H1 (cell line): Measurements from ENCODE around the gene B9D2. TPM values are rescaled to one million over a fixed set of nuclear protein-coding genes. Genes with fewer than 3 reads are reported as not detected.

ENCODE experiments used
- BACH1 ChIP-seq: IDR thresholded peaks from 2 replicates; pipeline ENCODE4 v1.6.1; 2012; ENCODE audit warnings: low read length, improper control_type of control experiment
- BCL11A ChIP-seq, 2 experiments: IDR thresholded peaks; one replicate each; pipeline ENCODE4 v1.6.1; 2011; ENCODE audit warnings: low read depth in 2 of 2, low read length in 2 of 2, mild to moderate bottlenecking in 2 of 2
- CHD1 ChIP-seq: IDR thresholded peaks from 2 replicates; pipeline ENCODE4 v1.6.1; 2012; ENCODE audit warnings: low read depth, low read length, improper control_type of control experiment
- CHD7 ChIP-seq: fragments of 300-600 bp; sonication (generic); IDR thresholded peaks from 2 replicates; pipeline ENCODE4 v1.7.1; 2012; ENCODE audit warnings: low read length, moderate library complexity, mild to moderate bottlenecking, inconsistent platforms; ENCODE audit not compliant: insufficient replicate concordance
- FOSL1 ChIP-seq: IDR thresholded peaks from 2 replicates; pipeline ENCODE4 v1.6.1; 2011; ENCODE audit warnings: mild to moderate bottlenecking, low read depth, low read length, moderate library complexity; ENCODE audit not compliant: insufficient read depth
- HDAC6 ChIP-seq: IDR thresholded peaks from one replicate; pipeline ENCODE4 v1.7.1; 2012; ENCODE audit warnings: low read depth, mild to moderate bottlenecking, inconsistent platforms, low read length, moderate library complexity
- KDM1A ChIP-seq: fragments of 200-600, 300-600 bp; sonication (generic); IDR thresholded peaks from 2 replicates; pipeline ENCODE4 v1.7.1; 2016; ENCODE audit warnings: mild to moderate bottlenecking, low read length, borderline replicate concordance
- KDM5A ChIP-seq: fragments of 200-600 bp; IDR thresholded peaks from 2 replicates; pipeline ENCODE4 v1.7.1; 2012; ENCODE audit warnings: mild to moderate bottlenecking, low read length, inconsistent platforms, mixed read lengths
- NANOG ChIP-seq: IDR thresholded peaks from 2 replicates; pipeline ENCODE4 v1.6.1; 2011; ENCODE audit warnings: low read length, low read depth, mild to moderate bottlenecking, inconsistent platforms; ENCODE audit not compliant: insufficient read depth, poor library complexity, severe bottlenecking
- PHF8 ChIP-seq: fragments of 200-600 bp; sonication (generic); conservative IDR thresholded peaks from 2 replicates; pipeline ENCODE4 v1.7.1; 2012; ENCODE audit warnings: low read depth, mild to moderate bottlenecking, inconsistent platforms, low read length, moderate library complexity
- POLR2A ChIP-seq, 2 experiments: IDR thresholded peaks; 1 replicate in 1 of 2; 2 replicates in 1 of 2; pipeline ENCODE4 v1.6.1; 2011; ENCODE audit warnings: low read depth in 2 of 2, low read length in 2 of 2, mild to moderate bottlenecking in 2 of 2; ENCODE audit errors: control extremely low read depth in 1 of 2
- SP1 ChIP-seq: IDR thresholded peaks from 2 replicates; pipeline ENCODE4 v1.6.1; 2011; ENCODE audit warnings: low read depth, low read length
- polyA plus RNA-seq, 7 experiments: library from polyadenylated mRNA; depleted of rRNA in 3 of 7; stranded (reverse) in 5 of 7; unstranded in 2 of 7; fragments of >200 nt in 5 of 7; fragments of 200-250 nt in 2 of 7; gene quantifications; 1 replicate in 5 of 7; 2 replicates in 1 of 7; 4 replicates in 1 of 7; pipeline versions ENCODE4 v1.2.1 to v1.2.3, GENCODE V29; 2011 to 2013; ENCODE audit warnings: missing spikeins in 2 of 7, mixed read lengths in 2 of 7
- total RNA-seq: library from RNA; stranded (reverse); fragmentation: NEBNext Ultra II Directional; extraction: Animal tissue kit (Norgen Biotek cat#: 25700); gene quantifications from 2 replicates; pipeline ENCODE4 v1.2.1, GENCODE V29; 2021
- TF ChIP-seq, protein P1 (sequence below): IDR thresholded peaks from 2 replicates; pipeline ENCODE4 v1.6.1; 2012; ENCODE audit warnings: inconsistent platforms

The B9D2 gene
- total and polyA plus RNA-seq, 2 of the 8 experiments (the other 6 are each of a cell fraction or from before 2014, with no cell fraction given) = 4.9 to 6.3 TPM

GRCh38 chr19:41407271-41407670 lies 43.3 kb upstream of the B9D2 start (continued):
- TF ChIP-seq CHD7 = no peak
- no peak for TF ChIP-seq HDAC6
- TF ChIP-seq KDM1A = no peak
- TF ChIP-seq BCL11A (IDR thresholded peaks at IDR 0.05; ENCODE audit: low read depth in 2 of 2, low read length in 2 of 2) = no peak
- TF ChIP-seq NANOG = no peak
- no peak for TF ChIP-seq PHF8
- TF ChIP-seq, protein P1, sequence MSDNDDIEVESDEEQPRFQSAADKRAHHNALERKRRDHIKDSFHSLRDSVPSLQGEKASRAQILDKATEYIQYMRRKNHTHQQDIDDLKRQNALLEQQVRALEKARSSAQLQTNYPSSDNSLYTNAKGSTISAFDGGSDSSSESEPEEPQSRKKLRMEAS = no peak
- TF ChIP-seq CHD1 = no peak
- TF ChIP-seq FOSL1 = no peak
- TF ChIP-seq BACH1 = no peak
- no peak for TF ChIP-seq KDM5A
- TF ChIP-seq SP1 = no peak
- no peak for TF ChIP-seq POLR2A (IDR thresholded peaks at IDR 0.05; ENCODE audit: control extremely low read depth in 1 of 2, low read depth in 2 of 2, low read length in 2 of 2)
